Progenitor cell of endocrine pancreas (in vitro differentiated cells): Measurements from ENCODE around the gene CNTROB. TPM values are rescaled to one million over a fixed set of nuclear protein-coding genes. Genes with fewer than 3 reads are reported as not detected.
"Not testable (repeated sequence)": the region's sequence is repeated elsewhere in the genome, so short reads cannot be mapped to it uniquely, and the experiment has no call there.

Experiments used
- DNase-seq: peaks from one replicate; pipeline ENCODE4 v3.0.0; 2021; ENCODE audit warnings: low spot score; ENCODE audit not compliant: unreplicated experiment
- H3K27ac Mint-ChIP-seq: 2 replicates; pipeline ENCODE4 v1.8.0; 2021; ENCODE audit warnings: mild to moderate bottlenecking, moderate library complexity, mixed read lengths
- H3K27me3 Mint-ChIP-seq: 2 replicates; pipeline ENCODE4 v1.8.0; 2021; ENCODE audit warnings: mixed read lengths
- H3K36me3 Mint-ChIP-seq: 2 replicates; pipeline ENCODE4 v1.8.0; 2022; ENCODE audit warnings: mixed read lengths; ENCODE audit not compliant: insufficient read depth
- H3K4me1 Mint-ChIP-seq: 2 replicates; pipeline ENCODE4 v1.8.0; 2021; ENCODE audit warnings: low read depth, mixed read lengths
- H3K4me3 Mint-ChIP-seq: 2 replicates; pipeline ENCODE4 v1.8.0; 2021; ENCODE audit warnings: low read depth, mild to moderate bottlenecking, moderate library complexity, mixed read lengths
- H3K9me3 Mint-ChIP-seq: 2 replicates; pipeline ENCODE4 v1.8.0; 2021; ENCODE audit warnings: low read depth, mixed read lengths
- CTCF ChIP-seq: fragments of 200-600 bp; sonication (generic); IDR thresholded peaks from one replicate; pipeline ENCODE4 v1.5.0; 2021; ENCODE audit warnings: antibody characterized with exemption, mild to moderate bottlenecking; ENCODE audit not compliant: unreplicated experiment
- total RNA-seq: library from RNA; stranded (reverse); gene quantifications from 2 replicates; pipeline ENCODE4 v1.2.1, GENCODE V29; 2021

Gene CNTROB
- total RNA-seq, 1 donor from 2014 or later = 51.6 TPM

GRCh38 chr17:7945651-7946050 is 13.6 kb downstream of the CNTROB start:
- H3K4me3 Mint-ChIP-seq = no peak overlapping the region
- DNase-seq = no peak
- no peaks in the 10 kb centered on the region for H3K9me3 Mint-ChIP-seq
- no peak for TF ChIP-seq CTCF
- no peaks in the 10 kb centered on the region for H3K4me1 Mint-ChIP-seq
- H3K36me3 Mint-ChIP-seq = peaks cover 29% of the 10 kb centered on the region
- no peak overlapping the region for H3K27ac Mint-ChIP-seq
- H3K27me3 Mint-ChIP-seq = no peaks in the 10 kb centered on the region

- Mint-ChIP-seq H3K4me1 (no peaks in the 10 kb centered on the region), H3K9me3 (no peaks in the 10 kb centered on the region), H3K4me3 (no peak overlapping the region), H3K36me3 (peaks cover 28% of the 10 kb centered on the region), H3K27ac (no peak overlapping the region), H3K27me3 (no peaks in the 10 kb centered on the region)
- no peak for TF ChIP-seq CTCF
- no peak for DNase-seq
Observed at GRCh38 chr17:7946441-7946840, 14.4 kb downstream of the CNTROB start.

DNA sequence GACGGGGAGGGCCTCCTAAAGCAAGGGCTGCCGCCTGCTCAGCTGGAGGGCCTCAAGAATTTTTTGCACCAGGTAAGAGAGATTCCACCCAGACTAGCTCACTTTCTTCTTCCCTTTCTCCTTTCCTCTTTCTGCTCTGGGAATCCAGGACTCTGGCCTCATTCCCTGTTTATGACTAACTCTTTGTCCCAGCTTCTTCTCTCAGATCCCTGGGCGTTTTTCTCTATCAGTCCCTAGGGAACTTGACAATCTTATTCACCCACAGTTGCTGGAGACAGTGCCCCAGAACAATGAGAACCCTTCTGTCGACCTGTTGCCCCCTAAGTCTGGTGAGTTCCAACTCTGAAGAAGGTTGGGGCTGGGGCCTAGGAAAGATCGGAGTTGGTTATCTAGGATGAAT is 15.6 kb downstream of the CNTROB start:
- TF ChIP-seq CTCF = no peak
- no peaks in the 10 kb centered on the region for H3K4me1 Mint-ChIP-seq
- no peak overlapping the region for H3K4me3 Mint-ChIP-seq
- peaks cover 28% of the 10 kb centered on the region for H3K36me3 Mint-ChIP-seq
- H3K27ac Mint-ChIP-seq = no peak overlapping the region
- DNase-seq = no peak
- no peaks in the 10 kb centered on the region for H3K27me3 Mint-ChIP-seq
- H3K9me3 Mint-ChIP-seq = no peaks in the 10 kb centered on the region

GRCh38 chr17:7950578-7950977 is 18.6 kb downstream of the CNTROB start:
- H3K27me3 Mint-ChIP-seq = no peaks in the 10 kb centered on the region

GRCh38 chr17:7951143-7951792 is 19.3 kb downstream of the CNTROB start:
- Mint-ChIP-seq H3K27ac (no peak overlapping the region), H3K9me3 (no peaks in the 10 kb centered on the region), H3K4me1 (no peaks in the 10 kb centered on the region), H3K4me3 (no peak overlapping the region), H3K27me3 (no peaks in the 10 kb centered on the region), H3K36me3 (peaks cover 26% of the 10 kb centered on the region)
- no peak for DNase-seq
- TF ChIP-seq CTCF = no peak

More at GRCh38 chr17:7950578-7950977, 18.6 kb downstream of the CNTROB start:
- H3K27ac Mint-ChIP-seq = no peak overlapping the region
- no peaks in the 10 kb centered on the region for H3K4me1 Mint-ChIP-seq
- no peak overlapping the region for H3K4me3 Mint-ChIP-seq
- peaks cover 27% of the 10 kb centered on the region for H3K36me3 Mint-ChIP-seq
- H3K9me3 Mint-ChIP-seq = no peaks in the 10 kb centered on the region
- DNase-seq = no peak
- TF ChIP-seq CTCF = no peak

DNA sequence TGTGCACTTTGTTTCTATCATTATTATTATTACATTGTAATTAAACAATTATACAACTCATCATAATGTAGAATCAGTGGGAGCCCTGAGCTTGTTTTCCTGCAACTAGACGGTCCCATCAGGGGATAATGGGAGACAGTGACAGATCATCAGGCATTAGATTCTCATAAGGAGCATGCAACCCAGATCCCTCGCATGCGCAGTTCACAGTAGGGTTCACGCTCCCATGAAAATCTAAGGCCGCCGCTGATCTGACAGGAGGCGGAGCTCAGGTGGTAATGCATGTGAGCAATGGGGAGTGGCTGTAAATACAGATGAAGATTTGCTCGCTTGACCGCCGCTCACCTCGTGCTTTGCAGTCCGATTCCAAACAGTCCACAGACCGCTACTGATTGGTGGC is 21.3 kb downstream of the CNTROB start:
- H3K4me1 Mint-ChIP-seq = not testable (repeated sequence)

More for the DNA sequence above, 21.3 kb downstream of the CNTROB start:
- DNase-seq, H3K27ac Mint-ChIP-seq, H3K27me3 Mint-ChIP-seq, H3K9me3 Mint-ChIP-seq, H3K4me3 Mint-ChIP-seq: not testable (repeated sequence)
- H3K36me3 Mint-ChIP-seq = peaks cover 19% of the 10 kb centered on the region
